HG03354 (cell line): ENCODE results near the gene ZNF581.

Source experiments
- ATAC-seq: cut with Tn5 transposase; IDR thresholded peaks from one replicate; pipeline ENCODE4 v1.9.1; 2021; ENCODE audit warnings: mild to moderate bottlenecking; ENCODE audit not compliant: unreplicated experiment, poor library complexity, severe bottlenecking

The ZNF581 gene

DNA sequence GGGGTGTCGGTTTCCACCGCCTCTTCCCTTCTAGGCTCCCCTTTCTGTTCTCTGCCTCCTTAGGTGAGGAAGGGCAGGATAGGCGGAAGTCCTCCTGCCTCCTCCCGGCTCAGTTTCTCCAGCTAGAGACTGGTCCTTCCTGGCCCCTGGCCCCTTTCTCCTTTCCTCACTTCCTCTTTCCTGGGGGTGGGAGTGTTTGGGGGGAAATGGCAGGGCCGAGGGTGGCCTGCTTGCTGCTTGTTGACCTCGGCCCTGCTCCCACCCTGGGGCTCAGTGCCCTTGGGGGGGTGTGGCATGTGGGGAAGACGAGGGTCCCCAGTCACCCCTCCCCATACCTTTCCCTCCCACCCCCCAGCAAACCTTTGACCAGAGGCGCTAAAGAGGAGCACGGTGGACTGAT, 16.4 kb downstream of the ZNF581 start:
- no peak for ATAC-seq

DNA sequence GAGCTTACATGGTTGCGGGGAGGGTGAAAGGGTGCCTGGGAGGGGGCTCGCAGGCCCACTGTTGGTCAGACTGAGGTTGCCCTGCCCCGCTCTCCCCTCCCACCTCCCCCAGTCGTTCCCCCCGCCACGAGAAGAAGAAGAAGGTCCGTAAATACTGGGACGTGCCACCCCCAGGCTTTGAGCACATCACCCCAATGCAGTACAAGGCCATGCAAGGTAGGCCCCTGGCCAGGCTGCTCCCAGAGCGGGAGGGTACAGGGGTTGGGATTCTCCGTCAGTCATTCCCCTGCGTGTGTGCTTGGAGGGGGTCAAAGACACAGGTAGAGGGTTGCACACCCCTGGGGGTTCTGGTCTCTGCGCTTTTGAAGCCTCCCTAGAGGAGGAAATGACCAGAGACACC, 17.0 kb downstream of the ZNF581 start:
- no peak for ATAC-seq

DNA sequence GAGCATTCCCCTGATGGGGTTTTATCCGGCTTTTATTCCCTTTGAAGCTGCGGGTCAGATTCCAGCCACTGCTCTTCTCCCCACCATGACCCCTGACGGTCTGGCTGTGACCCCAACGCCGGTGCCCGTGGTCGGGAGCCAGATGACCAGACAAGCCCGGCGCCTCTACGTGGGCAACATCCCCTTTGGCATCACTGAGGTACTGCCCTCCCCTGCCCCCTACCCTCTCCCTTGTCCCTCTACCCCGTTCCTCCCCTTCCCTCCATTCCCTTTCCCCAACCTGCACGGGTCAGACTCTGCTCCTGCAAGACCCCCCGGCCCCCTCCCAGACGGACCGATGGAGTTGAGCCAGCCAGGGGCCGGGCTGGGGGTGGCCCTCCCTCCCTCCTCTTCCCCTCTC, 17.5 kb downstream of the ZNF581 start:
- no peak for ATAC-seq

DNA sequence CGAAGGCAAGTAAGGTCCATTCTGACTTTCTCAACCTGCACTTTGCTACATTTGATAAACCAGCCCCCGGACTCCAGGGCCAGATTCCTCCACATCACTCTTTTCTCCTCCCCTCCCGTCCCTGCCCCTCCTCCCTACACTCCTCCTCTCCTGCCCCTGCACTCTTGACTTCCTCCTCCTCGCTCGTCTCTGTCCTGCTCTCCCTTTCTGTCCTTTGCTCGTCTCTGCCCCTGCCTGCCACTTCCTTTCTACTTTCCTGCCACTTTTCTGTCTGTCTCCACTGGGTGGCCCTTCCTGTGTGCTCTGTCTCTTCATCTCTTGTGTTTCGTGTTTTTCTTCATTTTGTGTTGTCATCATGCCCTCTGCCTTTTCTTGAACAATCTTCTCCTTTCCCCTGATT, 18.4 kb downstream of the ZNF581 start:
- ATAC-seq = no peak

DNA sequence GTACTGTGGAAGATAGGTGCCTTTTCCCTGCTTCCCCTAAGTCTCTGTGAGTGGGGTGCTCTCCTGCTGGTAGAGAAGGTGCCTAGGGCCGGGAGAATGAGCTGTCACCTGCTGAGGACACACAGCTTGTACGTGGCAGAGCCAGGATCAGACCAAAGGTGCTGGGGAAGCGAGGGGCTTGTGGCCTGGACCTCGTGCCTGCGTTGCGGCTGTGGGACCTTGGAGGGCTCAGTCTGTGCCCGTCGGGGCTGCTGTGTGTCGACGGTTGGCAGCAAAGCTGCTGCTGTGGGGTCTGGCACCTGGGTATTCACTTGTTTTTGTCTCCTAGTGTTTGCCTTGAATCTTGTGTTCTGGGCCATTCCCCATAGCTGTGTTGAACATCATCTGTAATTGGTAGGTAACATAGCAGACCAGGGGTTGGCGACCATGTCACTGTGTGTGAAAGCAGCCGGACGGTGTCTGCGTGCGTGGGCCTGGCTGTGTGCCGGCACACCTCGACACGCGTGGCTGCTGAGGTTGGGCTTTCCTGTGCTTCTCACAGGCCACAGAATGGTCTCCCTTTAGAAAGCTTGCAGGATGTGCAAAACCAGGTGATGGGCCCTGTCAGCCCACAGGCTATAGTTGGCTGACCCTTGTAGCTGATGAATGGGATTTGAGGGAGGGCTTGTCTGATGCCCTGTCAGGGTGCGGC, 20.5 kb downstream of the ZNF581 start:
- ATAC-seq = no peak

DNA sequence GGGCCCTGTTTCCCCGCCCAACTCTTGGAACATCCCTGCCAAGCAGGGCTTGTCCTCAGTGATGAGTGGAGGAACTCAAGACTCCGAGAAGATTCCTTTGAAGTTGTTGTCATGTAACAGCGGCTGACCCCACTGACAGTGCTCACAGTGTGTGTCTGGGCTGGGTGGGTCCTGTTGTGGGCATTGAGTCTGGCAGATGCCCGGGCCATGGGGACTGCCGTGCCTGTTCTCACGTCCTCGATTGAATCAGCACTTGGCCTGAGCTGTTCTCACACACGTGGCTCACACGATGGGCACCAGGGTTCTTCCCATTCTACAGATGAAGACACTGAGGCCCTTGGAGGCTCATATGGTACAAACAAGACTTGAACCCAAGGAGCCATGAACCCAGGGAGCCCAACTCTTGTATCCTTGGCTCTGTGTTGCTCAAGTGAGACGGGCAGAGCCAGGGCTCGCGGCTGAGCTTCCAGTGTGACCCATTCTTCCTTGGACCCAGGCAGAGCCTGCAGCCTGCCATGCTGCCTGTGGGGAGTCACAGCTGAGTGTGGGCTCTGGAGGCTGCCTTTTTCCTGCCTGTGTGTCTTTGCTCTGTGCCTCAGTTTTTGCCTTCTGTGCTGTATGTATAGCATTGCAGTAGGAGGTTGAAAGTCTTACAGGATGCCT, 23.0 kb downstream of the ZNF581 start:
- no peak for ATAC-seq

DNA sequence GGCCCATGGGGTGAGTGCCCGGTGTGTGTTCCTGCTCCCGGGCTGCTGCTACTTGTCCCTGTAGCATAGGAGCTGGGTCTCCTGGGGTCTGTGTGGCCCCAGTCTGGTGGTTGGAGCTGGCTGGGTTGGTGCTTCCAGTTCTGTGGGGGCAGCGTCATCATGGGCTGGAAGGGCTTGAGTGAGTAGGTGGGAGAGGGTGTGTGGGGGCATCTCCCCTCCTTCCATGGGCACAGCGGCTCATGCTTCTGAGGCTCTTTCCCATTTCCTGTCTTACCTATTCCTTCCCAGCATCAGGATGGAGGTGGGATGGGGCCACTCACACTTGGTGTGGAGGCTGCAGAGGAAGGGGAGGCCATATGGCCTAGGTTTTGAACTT, 23.5 kb downstream of the ZNF581 start:
- ATAC-seq = no peak

DNA sequence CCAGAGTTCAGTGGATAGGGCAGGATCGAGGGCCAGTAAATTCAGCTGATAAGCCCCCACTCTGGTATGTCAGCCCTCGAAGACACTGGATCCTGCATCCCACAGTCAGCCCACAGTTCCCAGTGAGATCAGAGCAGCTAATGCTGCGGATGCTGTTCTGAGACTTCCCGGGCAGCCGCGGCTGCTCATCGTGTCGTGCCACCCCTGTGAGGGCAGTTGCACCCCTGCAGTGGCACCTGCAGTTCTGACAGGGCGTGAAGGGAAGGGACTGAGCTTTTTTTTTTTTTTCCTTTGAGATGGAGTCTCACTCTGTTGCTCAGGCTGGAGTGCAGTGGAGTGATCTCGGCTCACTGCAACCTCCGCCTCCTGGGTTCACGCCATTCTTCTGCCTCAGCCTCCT, 24.1 kb downstream of the ZNF581 start:
- ATAC-seq = no peak

DNA sequence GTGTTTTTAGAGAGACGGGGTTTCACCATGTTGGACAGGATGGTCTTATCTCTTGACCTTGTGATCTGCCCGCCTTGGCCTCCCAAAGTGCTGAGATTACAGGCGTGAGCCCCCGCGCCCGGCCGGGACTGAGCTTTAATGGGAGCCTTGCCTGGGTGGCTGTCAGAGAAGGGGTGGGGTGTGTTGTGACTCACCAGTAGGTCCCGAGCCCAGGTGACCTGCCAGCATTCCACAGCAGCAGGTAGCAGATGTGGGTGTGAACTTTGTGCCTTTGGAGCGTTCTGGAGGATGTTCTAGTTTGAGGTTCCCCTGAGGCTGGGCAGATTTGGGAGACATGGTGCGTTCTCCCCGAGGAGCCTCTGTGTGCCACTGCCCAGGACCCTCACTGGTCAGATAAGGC, 24.5 kb downstream of the ZNF581 start:
- no peak for ATAC-seq

DNA sequence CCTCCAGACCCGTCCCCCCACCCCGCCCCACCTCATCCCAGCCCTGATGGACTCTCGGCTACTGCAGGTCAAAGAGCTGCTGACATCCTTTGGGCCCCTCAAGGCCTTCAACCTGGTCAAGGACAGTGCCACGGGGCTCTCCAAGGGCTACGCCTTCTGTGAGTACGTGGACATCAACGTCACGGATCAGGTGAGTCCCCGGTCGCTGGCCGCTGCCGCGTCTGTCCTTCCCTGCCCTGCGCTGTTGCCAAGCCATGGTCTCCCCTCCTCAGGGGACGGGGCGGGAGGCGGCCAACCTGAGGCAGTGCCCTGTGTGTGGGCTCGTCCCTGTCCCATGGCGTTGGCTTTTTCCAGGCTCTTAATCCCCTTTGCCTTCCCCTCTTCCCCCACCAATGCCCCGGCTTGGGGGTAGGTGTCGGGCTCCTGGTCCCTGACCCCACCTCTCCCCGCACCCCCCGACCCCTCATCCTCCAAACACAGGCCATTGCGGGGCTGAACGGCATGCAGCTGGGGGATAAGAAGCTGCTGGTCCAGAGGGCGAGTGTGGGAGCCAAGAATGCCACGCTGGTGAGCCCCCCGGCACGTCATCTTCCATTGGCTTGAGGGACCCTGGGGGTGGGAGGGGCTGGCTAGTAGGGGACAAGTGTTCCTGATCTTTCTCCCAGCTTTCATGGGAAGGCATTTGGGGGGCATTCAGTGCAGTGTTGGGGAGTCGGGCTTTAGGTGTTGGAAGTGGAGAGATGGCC, 25.3 kb downstream of the ZNF581 start:
- ATAC-seq = no peak

DNA sequence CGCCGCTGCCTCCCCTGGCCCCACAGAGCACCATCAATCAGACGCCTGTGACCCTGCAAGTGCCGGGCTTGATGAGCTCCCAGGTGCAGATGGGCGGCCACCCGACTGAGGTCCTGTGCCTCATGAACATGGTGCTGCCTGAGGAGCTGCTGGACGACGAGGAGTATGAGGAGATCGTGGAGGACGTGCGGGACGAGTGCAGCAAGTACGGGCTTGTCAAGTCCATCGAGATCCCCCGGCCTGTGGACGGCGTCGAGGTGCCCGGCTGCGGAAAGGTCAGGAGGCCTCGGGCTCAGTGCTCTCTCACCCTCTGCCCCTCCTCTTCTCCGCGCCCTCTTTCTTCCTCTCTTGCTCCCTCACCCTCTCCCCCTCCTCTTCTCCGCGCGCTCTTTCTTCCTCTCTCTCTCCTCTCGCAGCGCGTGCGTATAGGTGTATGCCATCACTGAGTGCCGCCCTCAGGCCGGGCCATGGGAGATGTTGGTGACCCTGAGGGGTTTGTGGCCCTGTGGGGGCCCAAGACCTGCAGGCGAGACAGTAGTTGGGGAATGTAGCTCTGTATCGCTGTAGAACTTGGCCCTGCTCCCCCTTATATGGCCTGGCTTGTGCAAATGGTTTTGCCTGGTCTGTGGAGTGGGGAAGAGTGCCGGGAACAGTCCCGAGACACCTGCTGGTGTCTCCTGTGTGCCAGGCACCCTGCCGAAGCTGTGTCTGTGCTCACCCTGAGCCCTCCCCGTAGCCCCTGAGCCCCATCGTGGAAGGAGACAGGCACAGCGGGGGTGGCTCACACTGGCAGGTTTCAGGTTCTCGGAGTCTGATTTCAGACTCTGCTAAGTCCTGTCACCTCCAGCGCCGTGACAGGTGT, 26.2 kb downstream of the ZNF581 start:
- no peak for ATAC-seq

DNA sequence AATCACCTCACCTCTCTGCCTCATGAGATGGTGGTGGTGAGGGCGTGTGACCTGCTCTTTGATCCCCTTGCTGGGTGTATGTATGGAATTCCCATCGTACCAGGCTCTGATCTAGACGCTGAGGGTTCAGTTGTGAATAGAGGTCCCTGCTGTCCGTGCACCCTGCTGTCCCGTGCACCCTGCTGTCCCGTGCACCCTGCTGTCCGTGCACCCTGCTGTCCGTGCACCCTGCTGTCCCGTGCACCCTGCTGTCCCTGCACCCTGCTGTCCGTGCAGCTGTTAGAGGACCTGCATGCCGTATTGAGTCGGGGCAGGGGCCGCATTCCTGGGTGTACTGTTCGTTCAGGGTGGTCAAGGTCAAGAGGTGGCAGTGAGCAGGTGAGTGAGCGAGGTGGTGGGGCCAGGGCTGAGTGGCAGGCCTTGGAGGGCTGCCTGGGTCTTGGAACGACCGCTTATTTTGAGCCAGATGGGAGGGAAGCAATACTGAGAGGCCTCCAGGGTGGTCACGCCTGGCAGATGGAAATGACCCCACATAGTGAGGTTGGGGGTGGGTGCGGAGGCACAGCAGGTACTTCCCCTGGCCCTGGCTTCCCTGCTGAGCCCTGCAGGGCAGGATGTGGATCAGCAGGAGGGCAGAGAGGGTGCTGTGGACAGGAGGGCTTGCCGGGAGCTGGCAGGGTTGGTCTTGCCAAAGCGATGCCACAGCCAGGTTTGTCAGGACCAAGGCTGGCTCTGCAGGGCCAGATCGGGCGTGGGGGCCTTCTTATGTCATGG, 27.0 kb downstream of the ZNF581 start:
- ATAC-seq = no peak

DNA sequence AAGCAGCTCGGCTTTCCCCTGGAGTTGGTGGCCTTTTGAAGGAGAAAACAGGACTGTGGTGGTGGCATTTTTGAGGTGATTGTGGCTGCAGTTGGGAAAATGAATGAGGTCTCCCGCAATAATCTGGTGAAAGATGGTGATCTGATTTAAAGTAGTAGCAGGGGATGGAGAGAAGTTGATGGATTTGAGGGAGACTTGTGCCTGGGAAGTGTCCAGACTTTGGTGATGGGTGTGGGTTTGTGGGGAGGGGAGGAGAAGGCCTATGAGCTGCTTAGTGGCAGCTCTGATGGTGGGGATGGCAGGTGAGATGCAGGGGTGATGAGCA, 27.6 kb downstream of the ZNF581 start:
- ATAC-seq = no peak

DNA sequence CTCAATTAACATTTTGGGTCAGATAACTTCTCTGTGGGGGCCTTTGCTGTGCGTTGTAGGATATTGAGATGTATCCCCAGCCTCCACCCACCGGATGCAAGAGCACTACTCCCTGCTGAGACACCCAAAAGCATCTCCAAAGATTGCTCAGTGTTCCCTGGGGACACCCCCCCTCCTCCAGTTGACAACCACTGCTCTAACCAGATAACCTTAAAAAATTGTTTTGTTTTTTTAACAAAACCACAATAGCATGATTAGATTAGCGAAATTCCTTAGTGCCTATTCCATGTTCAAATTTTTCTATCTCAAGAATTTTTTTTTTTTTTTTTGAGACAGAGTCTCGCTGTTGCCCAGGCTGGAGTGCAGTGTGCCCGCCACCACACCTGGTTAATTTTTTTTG, 29.0 kb downstream of the ZNF581 start:
- no peak for ATAC-seq

DNA sequence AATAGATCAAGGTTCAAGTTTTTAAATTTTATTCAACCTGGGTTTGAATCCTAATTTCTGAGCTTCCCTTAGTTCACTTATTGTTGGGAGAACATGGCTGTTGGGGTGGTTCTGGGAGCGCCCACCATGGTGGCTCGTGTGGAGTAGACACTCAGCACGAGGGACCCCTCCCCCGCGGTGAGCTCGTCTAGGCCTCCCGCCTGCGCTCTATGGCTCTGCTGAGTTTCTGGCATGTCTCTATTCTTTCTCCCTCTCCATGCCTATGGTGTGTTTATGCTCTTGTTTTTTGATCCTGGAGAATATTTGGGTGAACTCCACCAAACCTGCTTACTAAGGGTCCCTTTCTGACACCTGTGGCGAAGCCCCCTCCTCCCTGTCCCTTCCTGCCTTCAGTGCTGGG, 30.0 kb downstream of the ZNF581 start:
- no peak for ATAC-seq

DNA sequence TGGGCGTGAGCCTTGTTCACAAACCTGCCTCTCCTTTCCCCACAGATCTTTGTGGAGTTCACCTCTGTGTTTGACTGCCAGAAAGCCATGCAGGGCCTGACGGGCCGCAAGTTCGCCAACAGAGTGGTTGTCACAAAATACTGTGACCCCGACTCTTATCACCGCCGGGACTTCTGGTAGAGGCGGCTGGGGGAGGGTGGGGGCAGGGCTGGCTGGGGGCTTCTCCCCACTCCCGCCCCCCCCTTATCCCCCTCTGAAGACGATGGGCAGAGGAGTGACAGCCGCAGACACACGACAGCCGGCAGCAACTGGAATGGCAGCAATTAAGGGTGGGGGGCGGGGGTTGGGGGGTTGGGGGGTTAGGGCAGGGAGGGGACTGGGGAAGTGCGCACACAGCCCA, 30.4 kb downstream of the ZNF581 start:
- no peak for ATAC-seq

DNA sequence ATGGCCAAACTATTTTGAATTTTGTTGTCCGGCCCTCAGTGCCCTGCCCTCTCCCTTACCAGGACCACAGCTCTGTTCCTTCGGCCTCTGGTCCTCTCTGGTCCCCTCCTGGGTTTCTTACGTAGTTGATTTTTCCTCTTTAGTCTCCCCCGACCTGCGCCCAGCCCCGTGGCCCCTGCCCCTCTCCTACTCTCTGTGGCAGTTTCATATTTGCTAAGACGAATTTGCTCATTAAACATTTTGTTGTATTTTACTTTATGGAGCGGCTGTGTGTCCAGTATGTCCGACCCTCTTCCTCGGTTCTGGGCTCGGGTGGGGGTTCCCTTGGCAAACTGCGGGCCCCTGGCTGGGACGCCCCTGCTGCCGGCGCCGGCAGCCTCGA, 31.0 kb downstream of the ZNF581 start:
- no peak for ATAC-seq

DNA sequence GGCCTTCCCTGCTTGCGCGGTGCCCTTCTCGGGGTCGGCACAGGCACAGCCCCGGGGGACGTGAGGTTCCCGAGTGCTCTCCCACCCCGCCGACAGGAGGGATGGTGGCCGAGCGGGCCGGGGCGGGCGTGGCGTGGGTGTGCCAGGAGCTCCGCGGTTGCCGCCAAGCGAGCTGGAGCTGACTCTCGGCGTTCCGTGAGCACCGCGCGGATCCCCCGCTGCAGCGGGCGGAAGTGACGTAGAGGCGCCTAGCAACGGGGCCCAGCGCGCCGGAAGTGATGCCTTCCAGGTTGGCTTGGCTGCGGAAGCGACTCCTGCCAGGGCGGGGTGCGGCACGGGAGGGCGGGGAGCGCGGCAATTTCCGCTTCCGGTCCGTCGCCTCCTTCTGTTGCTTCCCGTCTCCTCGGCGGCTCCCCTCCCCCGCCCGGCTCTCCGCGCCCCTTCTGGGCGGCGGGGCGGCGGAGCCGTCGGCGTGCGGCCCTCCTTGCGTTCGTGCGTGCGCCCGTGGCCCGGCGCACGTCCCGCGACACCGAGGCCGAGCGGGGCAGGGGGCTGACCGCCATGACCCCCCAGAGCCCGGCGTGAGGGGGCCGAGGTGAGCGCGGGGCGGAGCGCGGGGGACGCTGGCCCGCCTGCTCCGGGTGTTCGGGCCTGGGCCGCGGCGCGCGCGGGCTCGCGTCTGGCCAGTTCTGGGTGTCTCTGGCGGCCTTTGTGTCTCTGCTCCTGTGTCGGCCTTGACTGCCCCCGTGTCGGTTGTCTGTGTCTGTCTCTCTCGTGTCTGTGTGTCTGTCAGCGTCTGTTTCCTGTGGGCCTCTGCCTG, 31.6 kb downstream of the ZNF581 start, which contains the start of gene EPN1:
Gene EPN1, plus strand, starts transcription at position 386 of the 820 bp plus-strand sequence. CDS start 3,402 bp downstream, outside the sequence.
- ATAC-seq = peak; percentile 73
